ENCODE data around the gene ZHX3.

- TF ChIP-seq CTCF (IDR thresholded peaks at IDR 0.05) (no peak), EP300 (IDR thresholded peaks at IDR 0.05) (no peak), POLR2A (IDR thresholded peaks at IDR 0.05) (no peak)
These were observed 43.6 kb upstream of the ZHX3 start for GRCh38 chr20:41360831-41361756.
